ENCODE measurements around the gene FTO. TPM values are rescaled to one million over a fixed set of nuclear protein-coding genes. Genes with fewer than 3 reads are reported as not detected.

The FTO gene
- total and polyA plus RNA-seq, 2 of the 13 experiments (the other 11 are each of a cell fraction or from before 2014, with no cell fraction given): 41.6 to 55.8 TPM

- peak; percentile 79; the same call in 1 of the 2 replicates for TF ChIP-seq NCOR1 (IDR thresholded peaks at IDR 0.05; ENCODE audit: borderline replicate concordance, low read length)
- TF ChIP-seq NFE2 (CRISPR knock-in tag; IDR thresholded peaks at IDR 0.05): no peak
- TF ChIP-seq PHF5A (CRISPR knock-in tag; IDR thresholded peaks at IDR 0.05; ENCODE audit: low read depth, unreplicated experiment): peak; percentile 85
- TF ChIP-seq ZBTB33 (CRISPR knock-in tag; IDR thresholded peaks at IDR 0.05): no peak
- peak; percentile 84; the same call in 1 of the 2 replicates for TF ChIP-seq ZFP90 (CRISPR knock-in tag; IDR thresholded peaks at IDR 0.05; ENCODE audit: borderline replicate concordance)
- peak; percentile 92 for TF ChIP-seq GFI1 (CRISPR knock-in tag; IDR thresholded peaks at IDR 0.05; ENCODE audit: borderline replicate concordance)
- TF ChIP-seq PBX2 (CRISPR knock-in tag; IDR thresholded peaks at IDR 0.05): peak; percentile 92
- peak; percentile 30; the same call in 1 of the 2 replicates for TF ChIP-seq ZNF782 (CRISPR knock-in tag; IDR thresholded peaks at IDR 0.05; ENCODE audit: borderline replicate concordance)
- peak; percentile 30 for TF ChIP-seq ZEB1 (IDR thresholded peaks at IDR 0.05; ENCODE audit: insufficient replicate concordance, low read depth)
- TF ChIP-seq PTBP1 (IDR thresholded peaks at IDR 0.05; ENCODE audit: low read depth, low read length, poor library complexity, severe bottlenecking): no peak
- TF ChIP-seq DPF2 (CRISPR knock-in tag; IDR thresholded peaks at IDR 0.05; ENCODE audit: borderline replicate concordance, low read depth): peak; percentile 84
- 0 out of 2 replicates have a peak, but pooled peaks have one; percentile 14 for TF ChIP-seq MXD3 (CRISPR knock-in tag; IDR thresholded peaks at IDR 0.05)
- TF ChIP-seq ZBTB10 (CRISPR knock-in tag; IDR thresholded peaks at IDR 0.05; ENCODE audit: borderline replicate concordance): peak; percentile 75; the same call in 1 of the 2 replicates
- TF ChIP-seq CCAR2 (optimal IDR thresholded peaks at IDR 0.05; ENCODE audit: low read depth, low read length): peak; percentile 96
- 0 out of 2 replicates have a peak, but pooled peaks have one; percentile 15 for TF ChIP-seq MXD4 (CRISPR knock-in tag; IDR thresholded peaks at IDR 0.05)
- no peak for TF ChIP-seq ZNF530 (CRISPR knock-in tag; IDR thresholded peaks at IDR 0.05; ENCODE audit: low read depth)
- TF ChIP-seq HNF1B (CRISPR knock-in tag; IDR thresholded peaks at IDR 0.05): peak; percentile 69
- peak; percentile 91; the same call in 1 of the 2 replicates for TF ChIP-seq ZNF792 (CRISPR knock-in tag; IDR thresholded peaks at IDR 0.05)
- TF ChIP-seq ZNF331 (CRISPR knock-in tag; IDR thresholded peaks at IDR 0.05): peak; percentile 95
- no peak for TF ChIP-seq ZNF496 (CRISPR knock-in tag; IDR thresholded peaks at IDR 0.05; ENCODE audit: insufficient replicate concordance)
- peak; percentile 78; the same call in 1 of the 2 replicates for TF ChIP-seq KLF6 (CRISPR knock-in tag; IDR thresholded peaks at IDR 0.05)
Measured at GRCh38 chr16:54165174-54165911, 461.4 kb downstream of the FTO start (continued).
